PC-3 (cell line): Measurements from ENCODE around the gene DAO.

Source experiments
- CTCF ChIP-seq: fragments of 300-600 bp; sonication (generic); conservative IDR thresholded peaks from 2 replicates; pipeline ENCODE4 v1.5.1; 2017; ENCODE audit warnings: antibody characterized with exemption, low read depth, mild to moderate bottlenecking, low read length
- EZH2 ChIP-seq: fragments of 300-600 bp; sonication (generic); IDR thresholded peaks from one replicate; pipeline ENCODE4 v1.6.1; 2017; ENCODE audit warnings: antibody characterized with exemption, mild to moderate bottlenecking, low read length; ENCODE audit not compliant: unreplicated experiment
- EZH2phosphoT487 ChIP-seq: fragments of 300-600 bp; sonication (generic); IDR thresholded peaks from 2 replicates; pipeline ENCODE4 v1.6.1; 2018; ENCODE audit warnings: mild to moderate bottlenecking, antibody characterized with exemption, low read length, borderline replicate concordance

DNA sequence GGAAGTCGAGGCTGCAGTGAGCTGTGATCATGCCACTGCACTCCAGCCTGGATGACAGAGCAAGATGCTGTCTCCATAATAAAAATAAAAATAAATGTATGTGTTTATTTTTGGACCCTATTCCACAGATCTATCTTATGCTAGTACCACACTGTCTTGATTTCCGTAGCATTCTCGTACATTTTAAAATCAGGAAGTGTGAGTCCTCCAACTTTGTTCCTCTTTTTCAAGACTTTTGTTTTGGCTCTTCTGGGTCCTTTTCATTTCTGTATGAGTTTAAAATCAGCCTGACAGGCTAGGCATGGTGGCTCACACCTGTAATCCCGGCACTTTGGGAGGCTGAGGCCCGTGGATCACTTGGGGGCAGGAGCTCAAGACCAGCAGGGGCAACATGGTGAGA, 25.8 kb downstream of the DAO start:
- TF ChIP-seq CTCF (no peak), EZH2 (no peak), EZH2phosphoT487 (no peak)
